Subcutaneous adipose tissue (tissue), 4 donors: ENCODE data around the gene KISS1. TPM values are rescaled to one million over a fixed set of nuclear protein-coding genes. Genes with fewer than 3 reads are reported as not detected.

Source experiments
- total RNA-seq, 4 donors: library from RNA; depleted of rRNA; stranded (reverse); fragments of >200 nt; gene quantifications; one replicate each; pipeline ENCODE4 v1.1.0, GENCODE V29; 2016
- TF ChIP-seq, protein P1 (sequence below): fragments of 450-650 bp; IDR thresholded peaks from one replicate; pipeline ENCODE4 v1.5.1; 2016; ENCODE audit warnings: low read depth, mild to moderate bottlenecking, control low read depth, antibody characterized with exemption, moderate library complexity

Gene KISS1
- total RNA-seq, 4 donors from 2014 or later = not detected

DNA sequence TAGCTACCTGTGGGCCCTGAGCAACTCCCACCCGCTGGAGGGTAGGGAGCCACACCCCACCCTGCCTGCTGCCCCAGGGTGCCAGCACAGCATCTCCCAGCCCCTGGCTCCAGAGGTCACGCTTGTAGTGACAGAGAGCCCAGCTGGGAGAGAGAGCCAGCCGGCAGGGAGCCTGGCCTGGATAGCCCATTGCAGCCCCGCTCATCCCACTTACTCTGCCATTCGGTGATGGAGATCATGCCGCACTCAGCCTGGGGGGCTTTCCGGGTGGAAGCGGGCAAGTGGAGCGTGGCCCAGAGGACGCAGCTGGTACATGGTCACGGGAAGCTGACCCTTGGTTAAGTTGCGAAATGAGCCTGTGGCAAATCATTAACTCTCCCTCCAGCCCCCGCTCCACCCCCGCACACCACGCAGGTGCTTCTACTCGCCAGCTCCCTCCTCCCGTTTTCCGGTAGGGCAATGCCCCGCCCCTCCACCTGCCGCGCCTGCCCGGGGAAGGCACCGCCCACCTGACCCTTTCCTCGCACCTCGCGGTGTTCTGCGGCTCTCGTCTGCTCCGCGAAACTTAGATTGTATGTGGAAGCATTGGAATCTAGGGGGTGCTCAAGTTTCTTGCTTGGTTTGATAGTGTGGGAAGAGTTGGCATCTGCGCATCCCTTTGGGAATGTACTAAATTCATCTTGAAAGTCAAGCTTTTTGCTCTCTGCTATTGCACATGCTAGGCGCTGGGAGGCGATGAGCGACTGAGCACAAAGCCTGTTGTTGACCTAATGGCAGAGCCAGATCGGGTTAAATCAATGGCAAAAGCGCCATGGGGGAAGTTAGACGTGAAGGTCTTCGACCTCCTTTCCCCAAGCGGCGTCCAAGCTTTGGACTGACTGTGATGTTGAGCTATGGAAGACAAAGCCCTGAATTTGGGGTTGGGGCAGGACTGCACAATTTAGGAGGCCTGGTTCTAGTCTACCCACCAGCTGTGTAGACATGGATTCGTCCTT is 17.7 kb upstream of the KISS1 start, which contains the start of gene GOLT1A:
Gene GOLT1A (minus strand): TSS at position 321 of the 995 bp plus-strand sequence. CDS start 82 bp downstream, at position 239.
- TF ChIP-seq, protein P1, sequence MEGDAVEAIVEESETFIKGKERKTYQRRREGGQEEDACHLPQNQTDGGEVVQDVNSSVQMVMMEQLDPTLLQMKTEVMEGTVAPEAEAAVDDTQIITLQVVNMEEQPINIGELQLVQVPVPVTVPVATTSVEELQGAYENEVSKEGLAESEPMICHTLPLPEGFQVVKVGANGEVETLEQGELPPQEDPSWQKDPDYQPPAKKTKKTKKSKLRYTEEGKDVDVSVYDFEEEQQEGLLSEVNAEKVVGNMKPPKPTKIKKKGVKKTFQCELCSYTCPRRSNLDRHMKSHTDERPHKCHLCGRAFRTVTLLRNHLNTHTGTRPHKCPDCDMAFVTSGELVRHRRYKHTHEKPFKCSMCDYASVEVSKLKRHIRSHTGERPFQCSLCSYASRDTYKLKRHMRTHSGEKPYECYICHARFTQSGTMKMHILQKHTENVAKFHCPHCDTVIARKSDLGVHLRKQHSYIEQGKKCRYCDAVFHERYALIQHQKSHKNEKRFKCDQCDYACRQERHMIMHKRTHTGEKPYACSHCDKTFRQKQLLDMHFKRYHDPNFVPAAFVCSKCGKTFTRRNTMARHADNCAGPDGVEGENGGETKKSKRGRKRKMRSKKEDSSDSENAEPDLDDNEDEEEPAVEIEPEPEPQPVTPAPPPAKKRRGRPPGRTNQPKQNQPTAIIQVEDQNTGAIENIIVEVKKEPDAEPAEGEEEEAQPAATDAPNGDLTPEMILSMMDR = no peak

DNA sequence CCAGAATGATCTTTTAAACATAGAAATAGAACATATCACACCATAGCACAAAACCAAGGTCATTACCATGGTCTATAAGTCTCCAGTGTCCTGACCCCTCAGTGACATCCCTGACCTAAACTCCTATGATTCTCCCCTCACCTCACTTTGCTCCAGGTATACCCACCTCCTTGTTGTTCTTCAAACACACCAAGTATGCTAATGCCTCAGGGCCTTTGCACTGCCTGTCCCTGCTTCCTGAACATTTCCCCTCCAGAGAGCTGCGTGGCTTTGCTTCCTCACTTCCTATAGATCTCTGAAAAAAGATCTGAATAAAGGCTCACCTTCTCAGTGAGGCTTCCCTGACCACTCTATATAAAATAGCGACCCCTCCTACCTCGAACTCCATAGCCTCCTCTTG is 16.4 kb upstream of the KISS1 start:
- TF ChIP-seq, protein P1 = no peak

DNA sequence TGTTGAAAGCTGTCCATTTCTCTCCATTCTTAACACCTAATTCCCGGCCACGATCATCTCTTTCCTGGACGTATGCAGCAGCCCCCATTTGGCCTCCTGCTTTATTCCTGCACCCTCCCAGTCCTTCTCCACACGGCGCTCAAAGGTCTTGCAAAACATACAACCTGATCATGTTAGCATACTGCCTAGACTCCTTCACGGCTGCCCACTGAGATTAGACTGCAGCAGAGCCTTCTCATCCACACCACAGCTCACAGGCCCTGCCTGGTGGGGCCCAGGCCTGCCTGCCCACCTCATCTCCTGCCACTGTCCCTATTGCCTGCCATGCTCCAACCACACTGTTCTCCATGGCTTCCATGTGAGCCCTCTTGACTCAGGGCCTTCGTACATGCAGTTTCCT is 14.8 kb upstream of the KISS1 start:
- TF ChIP-seq, protein P1 = no peak

DNA sequence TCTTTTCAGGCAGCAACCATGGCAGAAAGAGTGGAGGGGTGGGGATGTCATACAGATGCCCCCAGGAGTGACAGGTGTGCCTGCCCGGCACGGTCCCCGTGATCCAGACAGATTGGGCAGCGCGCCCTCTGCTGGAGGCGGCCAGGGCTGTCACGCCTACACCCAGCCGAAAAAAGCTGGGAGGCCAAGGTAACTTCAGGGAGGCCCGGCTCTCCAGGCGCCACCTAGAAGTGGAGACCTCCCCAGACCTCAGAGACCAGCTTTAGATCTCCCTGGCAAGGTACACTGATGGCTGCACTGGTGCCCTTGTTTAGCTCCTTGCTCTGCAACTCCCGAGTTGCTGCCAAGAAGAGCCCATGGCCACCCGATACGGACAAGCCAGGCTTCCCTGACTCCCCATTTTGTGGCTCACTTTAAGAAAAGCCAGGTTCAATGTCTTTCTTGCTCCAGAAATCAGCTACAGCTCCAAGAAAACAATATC is 10.9 kb upstream of the KISS1 start:
- TF ChIP-seq, protein P1 = no peak

DNA sequence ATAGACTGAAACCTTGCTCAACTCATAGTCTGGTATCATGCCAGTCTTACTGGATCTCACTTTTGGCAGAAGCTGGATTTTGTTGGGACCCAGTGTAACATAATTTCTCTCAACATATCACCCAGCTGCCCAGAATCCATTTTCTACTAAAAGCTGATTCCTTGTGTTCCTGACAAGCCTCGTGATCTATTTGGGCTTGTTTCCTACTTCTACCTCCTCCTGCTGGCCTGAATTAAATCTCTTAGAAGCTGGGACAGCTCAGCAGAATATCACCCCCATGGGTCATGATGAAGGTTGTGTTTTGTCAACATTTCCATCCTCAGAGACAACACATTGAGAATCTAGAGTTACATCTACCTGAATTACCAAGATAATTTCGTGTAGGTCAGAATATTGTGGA is 9.8 kb upstream of the KISS1 start:
- TF ChIP-seq, protein P1 = no peak

DNA sequence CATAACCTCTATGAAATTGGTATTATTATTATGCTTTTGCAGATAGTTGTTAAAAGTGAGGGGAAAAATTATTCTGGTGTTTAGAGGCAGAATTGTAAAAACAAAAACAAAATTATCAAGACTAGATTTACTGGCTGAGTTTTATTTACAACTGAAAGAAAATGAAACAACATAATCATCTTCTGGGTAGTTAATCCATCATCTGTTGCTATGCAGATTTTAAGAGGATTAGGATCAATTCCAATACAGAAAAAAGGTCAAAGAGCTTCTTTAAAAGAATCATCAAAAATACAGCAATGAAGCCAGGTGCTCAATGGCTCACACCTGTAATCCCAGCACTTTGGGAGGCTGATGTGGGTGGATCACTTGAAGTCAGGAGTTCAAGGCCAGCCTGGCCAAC is 9.2 kb upstream of the KISS1 start:
- TF ChIP-seq, protein P1 = no peak

DNA sequence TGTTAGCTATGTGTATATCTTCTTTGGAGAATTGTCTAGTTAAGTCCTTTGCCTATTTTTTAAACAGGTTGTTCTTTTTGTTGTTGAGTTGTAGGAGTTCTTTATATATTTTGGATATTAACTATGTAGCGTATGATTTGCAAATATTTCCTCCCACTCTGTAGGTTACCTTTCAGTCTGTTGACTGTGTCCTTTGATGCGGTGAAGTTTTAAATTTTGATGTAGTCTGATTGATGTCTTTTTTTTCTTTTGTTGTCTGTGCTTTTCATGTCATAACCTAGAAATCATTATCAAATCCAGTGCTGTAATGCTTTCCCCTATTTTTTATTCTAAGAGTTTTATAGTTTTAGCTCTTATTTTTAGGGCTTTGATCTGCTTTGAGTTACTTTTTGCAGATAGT is 8.7 kb upstream of the KISS1 start:
- TF ChIP-seq, protein P1 = no peak
